ENCODE data around the gene ARID1B. TPM values are rescaled to one million over a fixed set of nuclear protein-coding genes. Genes with fewer than 3 reads are reported as not detected.

Gene ARID1B
- total and polyA plus RNA-seq, 2 of the 4 experiments (the other 2 are of a cell fraction), result 14.5 to 20.1 TPM

DNA sequence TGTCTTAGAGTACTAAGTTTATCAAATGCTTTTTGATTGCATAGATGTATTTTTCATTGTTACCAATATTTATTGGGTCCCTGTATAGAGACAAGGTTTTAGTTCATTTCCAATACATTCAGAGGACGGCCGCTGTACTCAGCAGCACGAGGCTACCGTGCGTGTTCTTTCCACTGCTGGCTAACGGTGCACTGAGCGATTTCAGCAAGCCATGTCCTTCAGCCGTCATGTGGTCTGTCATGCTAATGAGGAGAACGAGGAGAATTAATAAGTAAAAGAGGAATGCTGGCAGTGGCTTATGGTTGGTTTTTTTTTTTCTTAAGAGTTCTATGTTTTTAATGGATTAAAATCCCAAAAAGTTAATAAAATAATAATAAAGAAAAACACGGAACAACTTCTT is 253.6 kb downstream of the ARID1B start:
- ATAC-seq (ENCODE audit: low read depth) (no peak), DNase-seq (no peak)
- Histone ChIP-seq H3K9ac (ENCODE audit: low read depth, low read length) (no peak overlapping the region), H3K4me2 (ENCODE audit: low read depth, low read length) (no peak overlapping the region), H3K36me3 (ENCODE audit: control insufficient read depth, insufficient read depth, low read length) (no peaks in the 10 kb centered on the region), H3K9me3 (ENCODE audit: control insufficient read depth, insufficient read depth, low read length) (peaks cover 2% of the 10 kb centered on the region; the same call in 1 of the 2 replicates), H3K27ac (ENCODE audit: insufficient read depth, low read length) (no peak overlapping the region), H3K4me1 (ENCODE audit: control insufficient read depth, insufficient read depth, low read length) (0 out of 2 replicates have a peak, but pooled peaks cover 2% of the 10 kb centered on the region), H2BK15ac (ENCODE audit: low read depth, low read length) (no peak overlapping the region), H2BK120ac (ENCODE audit: low read depth, low read length) (no peak overlapping the region), H3K56ac (ENCODE audit: extremely low read depth, insufficient read depth, low read length) (no peak overlapping the region), H3K4ac (ENCODE audit: low read depth, low read length) (no peak overlapping the region), H2BK20ac (ENCODE audit: low read depth, low read length) (no peak overlapping the region), H4K8ac (ENCODE audit: low read depth in 2 of 2, low read length in 2 of 2) (no peak overlapping the region), H2AFZ (replicated peaks; ENCODE audit: low read length, poor library complexity) (no peak overlapping the region), H3K9me1 (ENCODE audit: insufficient read depth, low read length) (peaks cover 2% of the 10 kb centered on the region; the same call in 1 of the 2 replicates), H2AK5ac (ENCODE audit: low read depth, low read length) (no peak overlapping the region), H3K79me1 (ENCODE audit: low read depth in 1 of 2, low read length in 2 of 2) (peaks cover 31 to 50% of the 10 kb centered on the region in 2 experiments), H2BK5ac (ENCODE audit: low read depth, low read length, poor library complexity, severe bottlenecking) (no peak overlapping the region), H4K20me1 (ENCODE audit: insufficient read depth, low read length) (no peaks in the 10 kb centered on the region), H3K4me3 (ENCODE audit: insufficient read depth, low read depth, low read length) (no peak overlapping the region), H3K14ac (replicated peaks; ENCODE audit: low read depth, low read length) (no peak overlapping the region), H3K18ac (ENCODE audit: low read depth, low read length) (no peak overlapping the region), H4K91ac (ENCODE audit: insufficient read depth, low read depth, low read length) (no peak overlapping the region), H3K23ac (ENCODE audit: low read depth, low read length) (no peak overlapping the region), H3K27me3 (ENCODE audit: control insufficient read depth, insufficient read depth, low read length) (no peaks in the 10 kb centered on the region), H2AK9ac (replicated peaks; ENCODE audit: low read depth, low read length, poor library complexity) (no peak overlapping the region), H4K5ac (ENCODE audit: low read depth, low read length) (no peak overlapping the region)
- in situ Hi-C loops (cut with MboI; ENCODE audit: low sequenced_read_pairs) (loop anchor here (25.0 kb wide), 1 partner anchor 1693 kb away; no protein-coding TSS in a partner anchor), intact Hi-C loops (cut with micrococcal nuclease) (no loop called here), dilution Hi-C loops (cut with HindIII; ENCODE audit: low sequenced_read_pairs, unreplicated experiment) (no loop called here)
- TF ChIP-seq MAZ (IDR thresholded peaks at IDR 0.05; ENCODE audit: borderline replicate concordance, low read depth, low read length), result no peak
- ChIA-PET POLR2A (ENCODE audit: unreplicated experiment) (no interaction called here), CTCF (no interaction called here)
- WGBS, 2 experiments (ENCODE audit: extremely low coverage in 2 of 2, insufficient read length in 1 of 2), result no CpG with 5 or more reads among the region's 10 CpGs
- no TSS peak for BruUV-seq (replicated peaks)

Data from IMR-90 (cell line).